ENCODE measurements around the gene MAPK1.
"Not testable (repeated sequence)": the region's sequence is repeated elsewhere in the genome, so short reads cannot be mapped to it uniquely, and the experiment has no call there.

Gene MAPK1

GRCh38 chr22:21745948-21746347 is 121.5 kb downstream of the MAPK1 start:
- no peak for DNase-seq

GRCh38 chr22:21744917-21745316 is 122.5 kb downstream of the MAPK1 start:
- DNase-seq = not testable (repeated sequence)

- no peak for DNase-seq
Observed at GRCh38 chr22:21741790-21742189, 125.7 kb downstream of the MAPK1 start.

GRCh38 chr22:21741059-21741458 is 126.4 kb downstream of the MAPK1 start:
- no peak for DNase-seq

GRCh38 chr22:21739828-21740377 is 127.5 kb downstream of the MAPK1 start:
- no peak for DNase-seq

- no peak for DNase-seq
Observed at GRCh38 chr22:21738966-21739365, 128.5 kb downstream of the MAPK1 start.

GRCh38 chr22:21738081-21738480 is 129.4 kb downstream of the MAPK1 start:
- no peak for DNase-seq

GRCh38 chr22:21736948-21737347 is 130.5 kb downstream of the MAPK1 start:
- no peak for DNase-seq

- DNase-seq = no peak
Observed at GRCh38 chr22:21736084-21736642, 131.3 kb downstream of the MAPK1 start.

- DNase-seq = peak; percentile 87
Observed at GRCh38 chr22:21735200-21736083, 132.0 kb downstream of the MAPK1 start, which contains the start of gene YPEL1. Gene YPEL1, minus strand, starts transcription at chr22:21735794. Its CDS starts 25,050 bp downstream, at chr22:21710744.

GRCh38 chr22:21734540-21735199 is 132.8 kb downstream of the MAPK1 start:
- DNase-seq = no peak

- no peak for DNase-seq
Observed at GRCh38 chr22:21731503-21731902, 135.9 kb downstream of the MAPK1 start.

GRCh38 chr22:21730535-21731308 is 136.7 kb downstream of the MAPK1 start:
- no peak for DNase-seq

GRCh38 chr22:21729184-21729583 is 138.3 kb downstream of the MAPK1 start:
- not testable (repeated sequence) for DNase-seq

GRCh38 chr22:21728270-21728669 is 139.2 kb downstream of the MAPK1 start:
- no peak for DNase-seq

- no peak for DNase-seq
Observed at GRCh38 chr22:21727768-21728167, 139.7 kb downstream of the MAPK1 start.

- no peak for DNase-seq
Observed at GRCh38 chr22:21727159-21727558, 140.3 kb downstream of the MAPK1 start.

- DNase-seq = no peak
Observed at GRCh38 chr22:21726650-21727049, 140.8 kb downstream of the MAPK1 start.

- DNase-seq = no peak
Observed at GRCh38 chr22:21725956-21726649, 141.3 kb downstream of the MAPK1 start.

- DNase-seq = not testable (repeated sequence)
Observed at GRCh38 chr22:21724496-21724895, 142.9 kb downstream of the MAPK1 start.

- not testable (repeated sequence) for DNase-seq
Observed at GRCh38 chr22:21721195-21721852, 146.1 kb downstream of the MAPK1 start.

Measured in amniotic stem cell (primary cell).